Left lung (tissue), 10 donors: Measurements from ENCODE around the gene UBE2QL1. TPM values are rescaled to one million over a fixed set of nuclear protein-coding genes. Genes with fewer than 3 reads are reported as not detected.

ENCODE experiments used
- ATAC-seq: fragments of 200-7000 bp; cut with Tn5 transposase; one replicate; pipeline ENCODE4 v1.9.1; 2020; ENCODE audit warnings: moderate library complexity
- DNase-seq, 4 donors: peaks; one replicate each; pipeline ENCODE4 v3.0.0-alpha.2; 2013 to 2020
- H3K27ac ChIP-seq, 2 donors: fragments of 200-600 bp; sonication (generic) in 1 of 2; one replicate each; pipeline versions ENCODE4 v1.5.0 to v1.8.0; 2020 to 2021
- H3K27me3 ChIP-seq, 2 donors: fragments of 200-600 bp; sonication (generic) in 1 of 2; one replicate each; pipeline versions ENCODE4 v1.5.0 to v1.8.0; 2020 to 2021
- H3K36me3 ChIP-seq, 2 donors: fragments of 200-600 bp; sonication (generic) in 1 of 2; one replicate each; pipeline versions ENCODE4 v1.5.0 to v1.8.0; 2020 to 2021
- H3K4me1 ChIP-seq, 2 donors: fragments of 200-600 bp; one replicate each; pipeline ENCODE4 v1.8.0; 2021
- H3K4me3 ChIP-seq, 2 donors: fragments of 200-600 bp; sonication (generic) in 1 of 2; one replicate each; pipeline versions ENCODE4 v1.5.0 to v1.8.0; 2020 to 2021; ENCODE audit warnings: mild to moderate bottlenecking in 1 of 2
- H3K9me3 ChIP-seq, 2 donors: fragments of 200-600 bp; sonication (generic) in 1 of 2; one replicate each; pipeline versions ENCODE4 v1.5.0 to v1.8.0; 2020 to 2021
- intact Hi-C, 2 donors: fragments of 100-400 bp; cut with DNase I; formaldehyde crosslinking; loops; one replicate each; pipeline versions ENCODE4 v1.11.2 to v1.14.2; 2022
- polyA plus RNA-seq, 6 donors: library from polyadenylated mRNA; unstranded; fragments of 120-200 nt; gene quantifications; one replicate each; pipeline ENCODE4 v1.2.1, GENCODE V29; 2013; ENCODE audit not compliant: insufficient read length in 6 of 6
- total RNA-seq, 2 donors: library from RNA; stranded (reverse); fragmentation: NEBNext Ultra II Directional; extraction: Animal tissue kit (Norgen Biotek cat#: 25700); gene quantifications; one replicate each; pipeline ENCODE4 v1.2.1, GENCODE V29; 2021
- TF ChIP-seq, protein P1 (sequence below), 2 donors: fragments of 200-600 bp; sonication (generic) in 1 of 2; IDR thresholded peaks; one replicate each; pipeline versions ENCODE4 v1.5.0 to v1.8.0; 2021; ENCODE audit warnings: antibody characterized with exemption in 2 of 2
- donor health status: DM: no; HTN: yes; CAD: no.
- donor health status: DM: no; HTN: no; CAD: no.

Gene UBE2QL1
- total and polyA plus RNA-seq, 8 donors: 0.05 to 0.32 (median 0.27) TPM

GRCh38 chr5:6450319-6450833, 1.7 kb downstream of the UBE2QL1 start:
- intact Hi-C loops: no loop called here
- peaks cover 0 to 6% of the 10 kb centered on the region in 2 donors for H3K4me1 ChIP-seq
- H3K4me3 ChIP-seq: no peak overlapping the region
- no peaks in the 10 kb centered on the region for H3K9me3 ChIP-seq
- TF ChIP-seq, protein P1, sequence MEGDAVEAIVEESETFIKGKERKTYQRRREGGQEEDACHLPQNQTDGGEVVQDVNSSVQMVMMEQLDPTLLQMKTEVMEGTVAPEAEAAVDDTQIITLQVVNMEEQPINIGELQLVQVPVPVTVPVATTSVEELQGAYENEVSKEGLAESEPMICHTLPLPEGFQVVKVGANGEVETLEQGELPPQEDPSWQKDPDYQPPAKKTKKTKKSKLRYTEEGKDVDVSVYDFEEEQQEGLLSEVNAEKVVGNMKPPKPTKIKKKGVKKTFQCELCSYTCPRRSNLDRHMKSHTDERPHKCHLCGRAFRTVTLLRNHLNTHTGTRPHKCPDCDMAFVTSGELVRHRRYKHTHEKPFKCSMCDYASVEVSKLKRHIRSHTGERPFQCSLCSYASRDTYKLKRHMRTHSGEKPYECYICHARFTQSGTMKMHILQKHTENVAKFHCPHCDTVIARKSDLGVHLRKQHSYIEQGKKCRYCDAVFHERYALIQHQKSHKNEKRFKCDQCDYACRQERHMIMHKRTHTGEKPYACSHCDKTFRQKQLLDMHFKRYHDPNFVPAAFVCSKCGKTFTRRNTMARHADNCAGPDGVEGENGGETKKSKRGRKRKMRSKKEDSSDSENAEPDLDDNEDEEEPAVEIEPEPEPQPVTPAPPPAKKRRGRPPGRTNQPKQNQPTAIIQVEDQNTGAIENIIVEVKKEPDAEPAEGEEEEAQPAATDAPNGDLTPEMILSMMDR (IDR thresholded peaks at IDR 0.05): no peak
- peaks cover 40 to 84% of the 10 kb centered on the region in 2 donors for H3K27me3 ChIP-seq
- no peaks in the 10 kb centered on the region for H3K36me3 ChIP-seq
- no peak for DNase-seq
- ATAC-seq: no peak
- no peak overlapping the region for H3K27ac ChIP-seq

GRCh38 chr5:6452622-6453504, 4.2 kb downstream of the UBE2QL1 start:
- H3K27me3 ChIP-seq: peaks cover 40 to 99% of the 10 kb centered on the region in 2 donors
- H3K4me1 ChIP-seq: peaks cover 0 to 6% of the 10 kb centered on the region in 2 donors
- DNase-seq (no peak), ATAC-seq (no peak)
- H3K36me3 ChIP-seq: no peaks in the 10 kb centered on the region
- intact Hi-C loops: no loop called here
- no peak overlapping the region for H3K4me3 ChIP-seq
- no peaks in the 10 kb centered on the region for H3K9me3 ChIP-seq
- no peak overlapping the region for H3K27ac ChIP-seq
- TF ChIP-seq, protein P1 (IDR thresholded peaks at IDR 0.05): no peak

- TF ChIP-seq, protein P1 (IDR thresholded peaks at IDR 0.05): no peak
- intact Hi-C loops: no loop called here
- H3K4me1 ChIP-seq: peaks cover 0 to 2% of the 10 kb centered on the region in 2 donors
- ATAC-seq: no peak
- H3K9me3 ChIP-seq: no peaks in the 10 kb centered on the region
- no peak overlapping the region for H3K4me3 ChIP-seq
- H3K27ac ChIP-seq: no peak overlapping the region
- H3K27me3 ChIP-seq: peaks cover 37 to 92% of the 10 kb centered on the region in 2 donors
- DNase-seq: no peak
- H3K36me3 ChIP-seq: no peaks in the 10 kb centered on the region
Measured at GRCh38 chr5:6453937-6454560, 5.4 kb downstream of the UBE2QL1 start.

GRCh38 chr5:6454628-6455053, 6.0 kb downstream of the UBE2QL1 start:
- TF ChIP-seq, protein P1 (IDR thresholded peaks at IDR 0.05): no peak

More at GRCh38 chr5:6454628-6455053, 6.0 kb downstream of the UBE2QL1 start:
- DNase-seq: no peak
- Histone ChIP-seq H3K9me3 (no peaks in the 10 kb centered on the region), H3K36me3 (no peaks in the 10 kb centered on the region), H3K4me3 (no peak overlapping the region), H3K27me3 (peaks cover 32 to 86% of the 10 kb centered on the region in 2 donors), H3K27ac (no peak overlapping the region), H3K4me1 (no peaks in the 10 kb centered on the region)
- ATAC-seq: no peak
- intact Hi-C loops: no loop called here
